Skeletal muscle tissue (tissue), 4 donors: ENCODE data around the gene HERC3. TPM values are rescaled to one million over a fixed set of nuclear protein-coding genes. Genes with fewer than 3 reads are reported as not detected.

ENCODE experiments used
- H3K27ac ChIP-seq: one replicate; pipeline ENCODE4 v1.7.0; 2013; ENCODE audit warnings: mild to moderate bottlenecking, low read depth, low read length, inconsistent platforms
- H3K27me3 ChIP-seq, 3 donors: one replicate each; pipeline ENCODE4 v1.7.0; 2013; ENCODE audit warnings: low read length in 3 of 3; ENCODE audit not compliant: control insufficient read depth in 3 of 3, insufficient read depth in 3 of 3
- H3K36me3 ChIP-seq, 3 donors: one replicate each; pipeline ENCODE4 v1.7.0; 2013; ENCODE audit warnings: low read length in 3 of 3; ENCODE audit not compliant: control insufficient read depth in 3 of 3, insufficient read depth in 3 of 3
- H3K4me1 ChIP-seq, 3 donors: one replicate each; pipeline ENCODE4 v1.7.0; 2013; ENCODE audit warnings: low read length in 3 of 3, mild to moderate bottlenecking in 3 of 3; ENCODE audit not compliant: control insufficient read depth in 3 of 3, insufficient read depth in 3 of 3
- H3K4me3 ChIP-seq, 3 donors: one replicate each; pipeline ENCODE4 v1.7.0; 2013; ENCODE audit warnings: low read length in 3 of 3
- H3K9ac ChIP-seq, 3 donors: one replicate each; pipeline ENCODE4 v1.7.0; 2013; ENCODE audit warnings: low read length in 3 of 3, mild to moderate bottlenecking in 3 of 3, moderate library complexity in 2 of 3, low read depth in 1 of 3
- H3K9me3 ChIP-seq, 3 donors: one replicate each; pipeline ENCODE4 v1.7.0; 2013; ENCODE audit warnings: low read length in 3 of 3; ENCODE audit not compliant: control insufficient read depth in 3 of 3
- total RNA-seq: library from RNA; depleted of rRNA; stranded (reverse); fragments of >200 nt; gene quantifications from one replicate; pipeline ENCODE4 v1.2.3, GENCODE V29; 2014
- donor health status: Osteomylitis.

Gene HERC3
- total RNA-seq, 1 donor from 2014 or later: 16.7 TPM

GRCh38 chr4:88674979-88675378 lies 82.7 kb downstream of the HERC3 start:
- no peak overlapping the region for H3K4me3 ChIP-seq
- H3K9me3 ChIP-seq: no peaks in the 10 kb centered on the region
- no peaks in the 10 kb centered on the region for H3K27me3 ChIP-seq
- peaks cover 3 to 34% (median 33%) of the 10 kb centered on the region in 3 donors for H3K36me3 ChIP-seq
- H3K9ac ChIP-seq: no peak overlapping the region
- no peaks in the 10 kb centered on the region for H3K4me1 ChIP-seq
- H3K27ac ChIP-seq: no peak overlapping the region

GRCh38 chr4:88675543-88675942 lies 83.3 kb downstream of the HERC3 start:
- Histone ChIP-seq H3K27me3 (no peaks in the 10 kb centered on the region), H3K9me3 (no peaks in the 10 kb centered on the region), H3K4me1 (no peaks in the 10 kb centered on the region), H3K36me3 (peaks cover 3 to 36% (median 33%) of the 10 kb centered on the region in 3 donors), H3K9ac (no peak overlapping the region), H3K27ac (no peak overlapping the region), H3K4me3 (no peak overlapping the region)

GRCh38 chr4:88681209-88681608 lies 88.9 kb downstream of the HERC3 start:
- Histone ChIP-seq H3K27me3 (no peaks in the 10 kb centered on the region), H3K9me3 (no peaks in the 10 kb centered on the region), H3K4me3 (no peak overlapping the region), H3K36me3 (peaks cover 8 to 47% (median 43%) of the 10 kb centered on the region in 3 donors), H3K27ac (no peak overlapping the region), H3K9ac (no peak overlapping the region), H3K4me1 (no peaks in the 10 kb centered on the region)

- H3K4me3 ChIP-seq: no peak overlapping the region
- no peaks in the 10 kb centered on the region for H3K27me3 ChIP-seq
- H3K36me3 ChIP-seq: peaks cover 2 to 40% (median 31%) of the 10 kb centered on the region in 3 donors
- H3K9ac ChIP-seq: no peak overlapping the region
- H3K27ac ChIP-seq: no peak overlapping the region
- H3K4me1 ChIP-seq: no peaks in the 10 kb centered on the region
- no peaks in the 10 kb centered on the region for H3K9me3 ChIP-seq
These were observed 98.1 kb downstream of the HERC3 start for GRCh38 chr4:88690355-88690754.

- H3K36me3 ChIP-seq: peaks cover 2 to 24% (median 18%) of the 10 kb centered on the region in 3 donors
These were observed 101.5 kb downstream of the HERC3 start for GRCh38 chr4:88693792-88694191.

GRCh38 chr4:88696630-88697029 lies 104.3 kb downstream of the HERC3 start:
- H3K27ac ChIP-seq: no peak overlapping the region

More at GRCh38 chr4:88693792-88694191, 101.5 kb downstream of the HERC3 start:
- Histone ChIP-seq H3K27ac (no peak overlapping the region), H3K9ac (no peak overlapping the region), H3K4me1 (no peaks in the 10 kb centered on the region), H3K9me3 (no peaks in the 10 kb centered on the region), H3K27me3 (no peaks in the 10 kb centered on the region), H3K4me3 (no peak overlapping the region)

GRCh38 chr4:88697141-88697540 lies 104.9 kb downstream of the HERC3 start:
- peak overlapping the region; percentile 75 to 84 (median 78) for H3K4me3 ChIP-seq
- no peaks in the 10 kb centered on the region for H3K27me3 ChIP-seq
- H3K9me3 ChIP-seq: no peaks in the 10 kb centered on the region
- no peaks in the 10 kb centered on the region for H3K4me1 ChIP-seq
- peak overlapping the region; percentile 69 for H3K27ac ChIP-seq
- peaks cover 0 to 8% (median 7%) of the 10 kb centered on the region in 3 donors for H3K36me3 ChIP-seq
- peak overlapping the region; percentile 77 to 83 (median 80) for H3K9ac ChIP-seq

More at GRCh38 chr4:88696630-88697029, 104.3 kb downstream of the HERC3 start:
- Histone ChIP-seq H3K27me3 (no peaks in the 10 kb centered on the region), H3K9ac (peak overlapping the region in 1 of 3 donors; percentile 77), H3K4me3 (peak overlapping the region; percentile 0 to 84 (median 40)), H3K9me3 (no peaks in the 10 kb centered on the region), H3K36me3 (peaks cover 0 to 13% (median 7%) of the 10 kb centered on the region in 3 donors), H3K4me1 (no peaks in the 10 kb centered on the region)

- H3K36me3 ChIP-seq: peaks cover 0 to 8% (median 7%) of the 10 kb centered on the region in 3 donors
These were observed 105.5 kb downstream of the HERC3 start, which contains the start of gene NAP1L5 for GRCh38 chr4:88697588-88698329. NAP1L5 (minus strand) TSS chr4:88697829; CDS start chr4:88697754, 75 bp downstream.

GRCh38 chr4:88698519-88698918 lies 106.2 kb downstream of the HERC3 start:
- Histone ChIP-seq H3K4me1 (no peaks in the 10 kb centered on the region), H3K9me3 (no peaks in the 10 kb centered on the region), H3K4me3 (no peak overlapping the region), H3K27me3 (no peaks in the 10 kb centered on the region), H3K27ac (no peak overlapping the region), H3K9ac (no peak overlapping the region), H3K36me3 (peaks cover 0 to 8% (median 7%) of the 10 kb centered on the region in 3 donors)

More at GRCh38 chr4:88697588-88698329, 105.5 kb downstream of the HERC3 start, which contains the start of gene NAP1L5:
- Histone ChIP-seq H3K4me3 (peak within 1 kb of the TSS; percentile 75 to 84 (median 78)), H3K9ac (peak within 1 kb of the TSS; percentile 77 to 83 (median 80)), H3K27me3 (no peaks in the 10 kb centered on the region), H3K27ac (peak within 1 kb of the TSS; percentile 69), H3K4me1 (no peaks in the 10 kb centered on the region), H3K9me3 (no peaks in the 10 kb centered on the region)

GRCh38 chr4:88702782-88703181 lies 110.5 kb downstream of the HERC3 start:
- Histone ChIP-seq H3K4me3 (no peak overlapping the region), H3K27me3 (no peaks in the 10 kb centered on the region), H3K36me3 (peaks cover 6 to 28% (median 15%) of the 10 kb centered on the region in 3 donors), H3K27ac (no peak overlapping the region), H3K9me3 (no peaks in the 10 kb centered on the region), H3K4me1 (peaks cover 4 to 12% (median 4%) of the 10 kb centered on the region in 3 donors), H3K9ac (no peak overlapping the region)
